Renal cortical epithelial cell (primary cell): Measurements from ENCODE around the gene DGKI. TPM values are rescaled to one million over a fixed set of nuclear protein-coding genes. Genes with fewer than 3 reads are reported as not detected.

Experiments
- DNase-seq: peaks from one replicate; pipeline ENCODE4 v3.0.0-alpha.2; 2011; ENCODE audit warnings: low read depth
- total RNA-seq: library from RNA; depleted of rRNA; stranded (reverse); fragments of >200 nt; gene quantifications from 2 replicates; pipeline ENCODE4 v1.2.3, GENCODE V29; 2014

DGKI gene
- total RNA-seq, 1 donor from 2014 or later: 8.0 TPM

GRCh38 chr7:137544453-137545058 lies 302.2 kb downstream of the DGKI start:
- DNase-seq: no peak

GRCh38 chr7:137539111-137539715 lies 307.6 kb downstream of the DGKI start:
- DNase-seq: peak; percentile 48

- peak; percentile 10 for DNase-seq
These were observed 308.4 kb downstream of the DGKI start for GRCh38 chr7:137538361-137538762.

GRCh38 chr7:137535579-137535978 lies 311.2 kb downstream of the DGKI start:
- DNase-seq: no peak

GRCh38 chr7:137531671-137532070 lies 315.1 kb downstream of the DGKI start:
- no peak for DNase-seq

- no peak for DNase-seq
These were observed 319.1 kb downstream of the DGKI start for GRCh38 chr7:137527634-137528033.

GRCh38 chr7:137523171-137523570 lies 323.6 kb downstream of the DGKI start:
- no peak for DNase-seq

- no peak for DNase-seq
These were observed 325.3 kb downstream of the DGKI start for GRCh38 chr7:137521451-137521850.

- DNase-seq: no peak
These were observed 326.8 kb downstream of the DGKI start for GRCh38 chr7:137519947-137520346.

- DNase-seq: no peak
These were observed 327.5 kb downstream of the DGKI start for GRCh38 chr7:137519181-137519691.

- DNase-seq: no peak
These were observed 333.7 kb downstream of the DGKI start for GRCh38 chr7:137513091-137513490.

GRCh38 chr7:137507096-137507495 lies 339.7 kb downstream of the DGKI start:
- DNase-seq: no peak

GRCh38 chr7:137506031-137506430 lies 340.7 kb downstream of the DGKI start:
- DNase-seq: no peak

GRCh38 chr7:137501562-137501961 lies 345.2 kb downstream of the DGKI start:
- DNase-seq: no peak

GRCh38 chr7:137492889-137493288 lies 353.9 kb downstream of the DGKI start:
- no peak for DNase-seq

GRCh38 chr7:137489880-137490279 lies 356.9 kb downstream of the DGKI start:
- DNase-seq: no peak

- no peak for DNase-seq
These were observed 358.7 kb downstream of the DGKI start for GRCh38 chr7:137488038-137488437.

GRCh38 chr7:137485818-137486217 lies 361.0 kb downstream of the DGKI start:
- DNase-seq: no peak

- DNase-seq: no peak
These were observed 362.4 kb downstream of the DGKI start for GRCh38 chr7:137484326-137484725.

- no peak for DNase-seq
These were observed 364.3 kb downstream of the DGKI start for GRCh38 chr7:137482466-137482865.

GRCh38 chr7:137480824-137481365 lies 365.9 kb downstream of the DGKI start:
- no peak for DNase-seq

GRCh38 chr7:137480401-137480800 lies 366.4 kb downstream of the DGKI start:
- DNase-seq: no peak

GRCh38 chr7:137476937-137477336 lies 369.8 kb downstream of the DGKI start:
- peak; percentile 18 for DNase-seq
